A673 (cell line): ENCODE results near the gene DENND1A.

Experiments used
- EZH2 ChIP-seq: fragments of 200-600 bp; sonication (generic); IDR thresholded peaks from 2 replicates; pipeline ENCODE4 v1.6.1; 2017; ENCODE audit warnings: borderline replicate concordance, low read depth, mild to moderate bottlenecking, mixed read lengths, antibody characterized with exemption, low read length; ENCODE audit not compliant: poor library complexity, severe bottlenecking
- TF ChIP-seq, protein P1 (sequence below): fragments of 300-800, 200-600 bp; sonication (generic); conservative IDR thresholded peaks from 2 replicates; pipeline ENCODE4 v1.5.1; 2017; ENCODE audit warnings: low read depth, mild to moderate bottlenecking, antibody characterized with exemption, low read length, moderate library complexity, mixed read lengths

DNA sequence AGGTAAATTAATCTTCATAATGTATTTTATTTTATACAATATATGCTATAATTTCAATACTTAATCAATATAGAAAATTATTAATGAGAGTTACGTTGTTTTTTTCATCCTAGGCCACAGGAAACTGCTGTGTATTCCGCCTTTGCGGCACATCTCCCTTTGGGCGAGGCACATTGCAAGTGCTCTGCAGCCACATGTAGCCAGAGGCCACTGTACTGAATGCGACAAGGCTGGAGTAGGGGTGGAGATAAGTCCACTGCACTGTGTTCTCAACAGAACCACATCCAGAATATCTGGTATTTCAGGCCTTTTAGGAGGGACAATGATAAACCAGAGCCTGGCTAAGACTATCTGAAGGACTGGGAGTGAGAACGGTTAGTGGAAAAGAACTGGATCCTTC, 439.2 kb downstream of the DENND1A start:
- TF ChIP-seq, protein P1, sequence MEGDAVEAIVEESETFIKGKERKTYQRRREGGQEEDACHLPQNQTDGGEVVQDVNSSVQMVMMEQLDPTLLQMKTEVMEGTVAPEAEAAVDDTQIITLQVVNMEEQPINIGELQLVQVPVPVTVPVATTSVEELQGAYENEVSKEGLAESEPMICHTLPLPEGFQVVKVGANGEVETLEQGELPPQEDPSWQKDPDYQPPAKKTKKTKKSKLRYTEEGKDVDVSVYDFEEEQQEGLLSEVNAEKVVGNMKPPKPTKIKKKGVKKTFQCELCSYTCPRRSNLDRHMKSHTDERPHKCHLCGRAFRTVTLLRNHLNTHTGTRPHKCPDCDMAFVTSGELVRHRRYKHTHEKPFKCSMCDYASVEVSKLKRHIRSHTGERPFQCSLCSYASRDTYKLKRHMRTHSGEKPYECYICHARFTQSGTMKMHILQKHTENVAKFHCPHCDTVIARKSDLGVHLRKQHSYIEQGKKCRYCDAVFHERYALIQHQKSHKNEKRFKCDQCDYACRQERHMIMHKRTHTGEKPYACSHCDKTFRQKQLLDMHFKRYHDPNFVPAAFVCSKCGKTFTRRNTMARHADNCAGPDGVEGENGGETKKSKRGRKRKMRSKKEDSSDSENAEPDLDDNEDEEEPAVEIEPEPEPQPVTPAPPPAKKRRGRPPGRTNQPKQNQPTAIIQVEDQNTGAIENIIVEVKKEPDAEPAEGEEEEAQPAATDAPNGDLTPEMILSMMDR = no peak
- TF ChIP-seq EZH2 = no peak
